Cerebellar cortex (tissue), 1 donor: ENCODE measurements around the gene FILIP1L.

Source experiments
- DNase-seq: peaks from one replicate; pipeline ENCODE4 v3.0.0-alpha.2; 2015; ENCODE audit warnings: low spot score

Gene FILIP1L

DNA sequence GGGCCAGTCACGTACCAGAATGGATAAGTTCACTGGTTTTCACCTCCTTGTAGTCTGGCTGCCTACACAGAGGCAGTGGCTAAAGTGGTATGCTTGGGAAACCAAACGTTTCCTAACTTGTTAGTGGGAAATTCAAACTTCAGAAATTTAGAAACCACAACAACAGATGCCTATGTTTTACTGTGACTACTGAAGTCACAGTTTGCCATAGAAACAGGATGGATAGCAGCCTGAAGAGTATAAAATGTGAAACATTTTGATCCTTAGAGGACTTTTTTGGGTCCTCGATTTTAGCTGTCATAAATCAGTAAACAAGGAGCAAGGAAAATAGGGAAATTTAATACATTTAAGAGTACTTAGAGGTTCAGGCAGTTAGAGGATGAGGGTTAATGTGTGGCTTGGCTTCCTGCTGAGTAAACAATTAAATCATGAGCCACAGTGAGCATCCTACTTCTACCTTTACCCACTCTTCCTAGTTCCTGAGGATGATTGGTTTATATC lies 248.0 kb downstream of the FILIP1L start:
- no peak for DNase-seq

GRCh38 chr3:99865321-99865720 lies 249.0 kb downstream of the FILIP1L start:
- no peak for DNase-seq

DNA sequence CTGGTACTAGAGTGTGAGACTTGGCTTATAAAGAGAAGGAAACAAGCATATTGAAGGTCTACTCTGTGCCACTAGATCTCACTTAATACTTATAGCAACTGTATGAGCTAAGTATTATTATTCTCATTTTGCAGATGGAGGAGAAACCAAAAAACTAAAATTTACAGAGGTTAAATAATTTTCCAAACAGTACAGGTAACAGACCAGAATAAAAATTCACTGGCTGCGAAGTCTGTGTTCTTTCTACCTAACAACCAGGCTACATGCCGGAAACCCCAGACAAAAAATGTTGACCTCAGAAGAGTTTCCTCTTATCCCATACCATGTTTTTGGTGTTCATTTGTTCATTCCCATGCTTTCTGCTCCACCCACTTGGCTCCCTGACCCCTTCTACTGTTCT lies 250.0 kb downstream of the FILIP1L start:
- no peak for DNase-seq

- DNase-seq = no peak
Observed at GRCh38 chr3:99863588-99863987, 250.7 kb downstream of the FILIP1L start.

DNA sequence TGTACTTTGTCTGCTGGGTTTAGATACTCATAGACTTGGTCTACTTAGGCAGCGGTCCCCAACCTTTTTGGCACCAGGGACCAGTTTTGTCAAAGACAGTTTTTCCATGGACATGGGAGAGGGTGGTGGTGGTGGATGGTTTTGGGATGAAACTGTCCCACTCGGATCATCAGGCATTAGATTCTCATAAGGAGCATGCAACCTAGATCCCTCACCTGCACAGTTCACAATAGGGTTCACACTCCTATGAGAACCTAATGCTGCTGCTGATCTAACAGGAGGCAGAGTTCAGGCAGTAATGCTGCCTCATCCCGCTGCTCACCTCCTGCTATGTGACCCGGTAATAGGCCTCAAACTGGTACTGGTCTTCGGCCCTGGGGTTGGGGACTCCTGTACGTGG lies 251.3 kb downstream of the FILIP1L start:
- no peak for DNase-seq

DNA sequence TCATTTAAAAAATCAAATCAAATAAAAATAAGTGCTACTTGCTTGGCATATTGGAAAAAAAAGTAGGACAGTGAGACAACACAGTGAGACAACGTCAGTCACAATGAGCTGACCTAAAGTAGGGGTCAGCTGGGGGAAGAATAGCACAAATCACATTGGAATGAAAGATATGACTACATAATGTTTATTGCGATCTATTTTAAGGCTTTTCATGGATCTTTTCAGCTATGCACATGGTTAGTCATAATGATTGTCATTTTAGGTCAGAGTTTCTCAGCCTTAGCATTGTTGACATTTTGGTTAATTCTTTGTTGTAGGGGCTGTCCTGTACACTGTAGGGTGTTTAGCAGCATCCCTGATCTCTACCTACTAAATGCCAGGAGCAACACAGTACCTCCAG lies 252.1 kb downstream of the FILIP1L start:
- DNase-seq = no peak

DNA sequence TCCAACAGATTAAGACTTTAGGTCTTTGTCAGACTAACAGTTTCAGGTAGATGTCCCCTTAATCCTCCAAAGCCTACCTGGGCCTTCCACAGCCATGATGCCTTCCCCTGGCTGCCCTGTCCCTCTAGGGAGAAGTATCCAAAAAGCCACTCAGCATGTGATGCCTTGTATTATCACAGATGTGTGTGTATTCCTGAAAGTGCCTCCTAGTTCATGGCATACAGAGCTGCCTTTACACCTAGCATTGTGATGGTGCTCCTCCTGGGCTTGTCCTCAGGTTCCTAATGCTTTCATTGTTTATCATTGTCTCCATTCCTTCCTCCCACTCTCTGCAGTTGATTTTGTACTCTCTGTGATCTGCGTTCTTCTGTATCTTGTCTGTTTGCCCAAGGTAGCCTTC lies 253.1 kb downstream of the FILIP1L start:
- DNase-seq = no peak

- no peak for DNase-seq
Observed at GRCh38 chr3:99859825-99860224, 254.5 kb downstream of the FILIP1L start.

GRCh38 chr3:99858469-99858868 lies 255.8 kb downstream of the FILIP1L start:
- DNase-seq = no peak

DNA sequence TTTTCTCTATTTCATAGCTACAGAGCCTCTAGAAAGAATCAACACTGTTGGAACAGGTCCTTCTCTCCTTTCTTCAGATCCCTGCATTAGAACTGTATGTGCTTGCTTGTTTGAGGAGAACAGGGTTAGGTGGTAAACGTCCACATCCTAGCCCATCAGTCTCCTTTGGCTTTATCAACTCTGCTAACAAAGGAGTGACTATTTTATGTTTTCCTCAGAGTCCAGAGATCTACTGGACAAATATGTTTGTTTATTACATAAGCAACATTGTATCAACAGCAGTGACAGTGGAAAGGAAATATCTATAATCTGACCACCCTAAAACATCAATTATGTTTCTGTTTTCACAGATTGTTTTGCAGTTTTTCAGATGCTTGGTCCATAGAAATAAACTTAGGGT lies 257.0 kb downstream of the FILIP1L start:
- DNase-seq = no peak

DNA sequence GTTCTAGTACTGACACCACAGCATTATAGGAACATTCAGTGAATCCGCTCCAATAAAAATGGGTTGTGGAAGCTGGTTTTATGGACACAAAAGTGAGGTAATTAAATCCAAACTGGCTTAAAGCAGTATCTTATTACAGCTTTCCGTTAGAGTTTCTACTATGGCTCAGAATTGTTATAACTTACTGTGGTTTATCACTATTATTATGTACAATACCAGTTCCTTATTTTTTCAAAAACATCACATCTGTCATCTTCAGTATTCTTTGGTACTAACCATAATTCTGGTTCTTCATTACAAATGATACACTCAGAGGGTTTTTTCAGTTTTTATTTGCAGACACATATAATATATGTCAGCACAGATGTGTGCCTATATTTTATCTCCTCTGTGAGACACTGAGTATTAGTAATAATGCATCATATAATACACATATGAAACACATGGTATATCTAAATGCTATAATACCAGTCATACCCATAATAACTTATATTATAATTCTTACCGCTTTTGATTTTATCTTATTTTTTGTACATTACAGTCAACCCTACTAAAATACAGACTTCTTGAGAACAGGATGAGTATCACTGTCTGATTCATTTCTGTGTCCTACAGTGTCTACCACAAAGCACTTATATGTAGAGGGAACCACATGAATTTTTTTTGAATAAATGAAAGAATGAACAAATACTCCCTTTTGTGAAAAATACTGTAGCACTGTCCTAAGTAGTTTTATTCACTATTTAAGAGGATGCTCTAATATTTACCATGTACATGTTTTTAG lies 257.7 kb downstream of the FILIP1L start:
- no peak for DNase-seq

DNA sequence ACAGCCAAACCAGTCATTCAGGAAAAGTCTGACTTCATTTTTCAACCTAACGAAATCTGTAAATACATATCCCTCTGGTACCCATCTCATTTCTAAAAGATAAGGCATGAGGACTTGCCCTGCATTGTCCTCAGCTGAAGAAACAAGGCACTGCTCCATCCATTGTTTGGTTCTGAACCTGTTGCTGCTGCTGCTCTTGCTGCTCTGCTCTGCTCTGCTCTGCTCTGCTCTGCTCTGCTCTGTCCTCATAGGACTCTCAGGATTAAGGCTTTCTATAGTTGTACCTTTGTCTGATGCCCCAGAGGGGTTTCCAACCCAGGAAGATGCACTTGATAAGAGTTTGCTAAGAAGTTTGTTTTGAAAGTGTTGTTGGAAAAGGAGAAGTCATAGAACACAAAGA lies 258.4 kb downstream of the FILIP1L start:
- no peak for DNase-seq

DNA sequence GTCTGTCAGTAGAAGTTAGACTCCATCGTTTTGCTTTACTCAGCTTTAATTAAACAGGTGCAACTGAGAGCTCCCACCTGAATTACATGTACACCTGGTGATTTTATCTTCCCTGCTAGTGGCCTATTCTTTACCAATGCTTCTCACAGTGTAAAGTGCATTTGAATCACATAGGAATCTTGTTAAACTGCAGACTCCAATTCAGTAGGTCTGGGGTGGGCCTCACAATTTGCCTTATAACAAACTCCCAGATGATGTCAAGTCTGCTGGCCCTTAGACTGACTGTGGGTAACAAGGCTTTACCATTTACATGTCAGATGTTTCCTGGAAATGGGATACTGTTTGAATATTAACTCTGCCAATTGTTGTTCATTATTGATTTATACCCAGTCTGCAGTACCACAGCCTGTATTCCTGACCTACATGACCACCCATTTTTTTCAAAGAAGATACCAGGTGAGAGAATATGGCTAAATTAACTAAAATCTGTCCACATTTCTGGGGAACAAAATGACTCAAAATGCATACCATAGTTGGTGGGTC lies 259.5 kb downstream of the FILIP1L start:
- DNase-seq = no peak

GRCh38 chr3:99852851-99853250 lies 261.4 kb downstream of the FILIP1L start:
- DNase-seq = no peak

DNA sequence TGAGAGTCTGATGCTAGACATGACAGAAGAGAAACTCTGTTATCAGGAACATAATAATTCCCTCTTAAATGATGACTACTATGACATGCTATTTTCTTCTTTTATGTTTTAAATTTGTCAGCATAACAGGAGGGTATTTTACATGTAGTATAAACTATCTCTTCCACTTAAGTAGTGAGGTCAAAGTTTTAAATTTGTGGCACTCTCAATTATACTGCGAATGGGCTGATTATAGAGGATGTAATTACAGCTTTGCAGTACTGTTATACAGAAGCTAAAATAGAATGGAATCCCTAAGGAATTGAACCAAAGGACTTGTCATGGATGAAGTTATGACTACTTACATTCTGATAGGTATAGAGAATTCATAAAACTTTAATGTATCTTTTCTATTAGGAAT lies 262.3 kb downstream of the FILIP1L start:
- no peak for DNase-seq

GRCh38 chr3:99850608-99851007 lies 263.7 kb downstream of the FILIP1L start:
- no peak for DNase-seq

DNA sequence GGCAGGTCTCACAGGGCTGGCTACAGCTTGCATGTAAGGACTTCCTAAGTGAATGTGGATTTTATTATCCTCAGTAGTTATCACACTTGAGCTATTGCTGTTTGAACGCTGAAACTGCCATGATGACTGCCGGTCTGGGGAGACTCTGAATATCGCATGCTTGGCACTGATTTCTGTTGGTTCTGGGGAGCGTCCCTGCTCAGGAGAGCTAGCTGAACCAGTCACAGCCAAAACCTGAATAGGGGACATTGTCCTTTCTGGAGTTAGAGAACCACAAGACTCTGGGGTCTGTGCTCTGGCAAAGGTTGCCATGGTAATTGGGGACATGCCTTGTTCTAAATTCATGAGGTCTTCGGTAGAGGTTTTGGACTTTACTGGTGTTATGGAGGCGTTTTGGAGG lies 265.9 kb downstream of the FILIP1L start:
- no peak for DNase-seq

- DNase-seq = no peak
Observed at GRCh38 chr3:99846477-99847160, 267.7 kb downstream of the FILIP1L start.

DNA sequence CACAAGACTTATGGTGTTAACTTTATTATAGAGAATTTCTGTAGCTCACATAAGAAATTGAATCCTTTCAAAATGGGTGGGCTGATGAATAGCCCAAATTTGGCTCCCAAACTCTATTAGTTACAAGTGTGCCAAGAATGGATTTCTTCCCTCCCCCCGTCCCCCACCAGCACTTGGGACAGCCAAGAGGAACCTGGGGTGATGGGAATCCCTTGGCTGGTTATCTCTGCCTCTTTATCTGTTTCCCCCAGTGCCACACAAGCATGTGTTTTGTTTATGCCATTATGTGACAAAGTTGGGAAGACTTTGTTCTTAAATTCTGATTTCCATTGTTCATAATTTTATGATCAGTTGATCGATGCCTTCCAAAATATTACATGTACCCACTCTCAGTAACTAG lies 268.3 kb downstream of the FILIP1L start:
- no peak for DNase-seq

DNA sequence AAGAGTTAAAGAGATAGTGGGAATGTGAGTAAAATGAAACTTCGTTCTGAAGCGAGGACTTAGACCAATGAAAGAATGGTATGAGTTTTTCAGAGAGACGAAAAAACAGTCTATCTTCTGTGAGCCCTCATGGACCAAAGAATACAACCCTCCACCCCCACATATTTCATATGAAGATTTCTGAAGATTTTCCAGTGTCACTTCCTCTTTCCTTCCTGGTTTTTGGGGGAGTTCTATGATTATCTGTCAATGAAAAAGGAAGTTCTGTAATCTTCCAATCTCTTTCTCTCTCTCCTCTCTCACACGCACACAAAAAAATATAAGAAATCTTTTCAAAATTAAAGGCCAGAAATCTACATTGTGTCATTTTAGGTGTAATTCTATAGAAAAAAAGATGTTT lies 269.0 kb downstream of the FILIP1L start:
- no peak for DNase-seq

DNA sequence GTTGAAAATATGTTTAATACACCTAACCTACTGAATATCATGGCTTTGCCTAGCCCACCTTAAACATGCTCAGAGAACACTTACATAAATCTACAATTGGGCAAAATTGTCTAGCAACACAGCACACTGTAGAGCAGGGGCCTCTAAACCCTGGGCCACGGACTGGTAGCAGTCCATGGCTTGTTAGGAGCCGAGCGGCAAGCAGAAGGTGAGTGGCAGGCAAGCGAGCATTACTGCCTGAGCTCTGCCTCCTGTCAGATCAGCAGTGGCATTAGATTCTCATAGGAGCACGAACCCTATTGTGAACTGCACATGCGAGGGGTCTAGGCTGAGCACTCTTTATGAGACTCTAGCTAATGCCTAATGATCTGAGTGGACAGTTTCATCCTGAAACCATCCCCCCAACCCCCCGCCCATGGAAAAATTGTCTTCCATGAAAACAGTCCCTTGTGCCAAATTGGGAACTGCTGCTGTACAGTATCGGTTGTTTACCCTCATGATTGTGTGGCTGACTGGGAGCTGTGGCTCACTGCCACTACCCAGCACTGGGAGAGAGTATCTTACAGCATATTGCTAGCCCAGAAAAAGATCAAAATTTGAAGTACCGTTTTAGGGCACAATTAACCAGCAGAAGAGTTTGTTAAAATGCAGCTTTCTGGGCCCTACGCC lies 270.6 kb downstream of the FILIP1L start:
- peak; percentile 15 for DNase-seq

DNA sequence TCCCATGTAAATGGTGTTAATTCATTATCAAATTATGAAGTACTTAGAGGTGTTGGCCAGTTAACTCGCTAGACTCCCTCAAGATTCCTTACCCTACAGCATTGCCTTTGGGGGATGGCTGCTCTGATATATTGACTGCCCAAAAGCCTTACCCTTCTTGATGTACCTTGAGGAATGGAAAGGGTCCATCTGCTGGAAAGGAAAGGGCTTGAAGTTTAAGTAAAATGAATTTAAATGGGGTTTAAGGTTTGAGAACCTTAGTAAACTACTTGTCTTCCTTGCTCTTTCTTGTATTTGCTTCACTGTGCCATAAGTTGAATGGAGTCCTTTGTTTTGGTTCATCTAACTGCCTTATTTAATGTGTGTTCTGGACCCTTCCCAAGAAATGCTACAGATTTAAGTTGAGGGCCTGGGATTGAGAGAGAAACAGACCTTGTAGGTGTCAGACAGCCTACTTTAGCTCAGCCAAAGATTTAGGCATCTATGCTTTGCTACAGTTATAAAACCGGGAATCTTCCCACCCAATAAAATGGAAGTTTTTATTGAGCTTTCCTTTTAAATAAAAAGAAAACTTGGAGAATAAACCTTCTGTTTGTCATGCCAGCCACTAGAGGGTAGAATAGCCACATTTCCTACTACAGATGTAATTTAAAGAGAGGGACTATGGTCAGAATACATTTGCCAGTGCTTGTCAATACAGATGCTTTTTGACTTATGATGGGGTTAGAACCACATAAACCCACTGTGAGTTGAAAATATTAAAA lies 271.3 kb downstream of the FILIP1L start:
- DNase-seq = peak; percentile 58
